Osteocyte (in vitro differentiated cells): ENCODE measurements around the gene PDLIM5. TPM values are rescaled to one million over a fixed set of nuclear protein-coding genes. Genes with fewer than 3 reads are reported as not detected.

Experiments used
- total RNA-seq: library from RNA; stranded (reverse); gene quantifications from 2 replicates; pipeline ENCODE4 v1.2.1, GENCODE V29; 2021

The PDLIM5 gene
- total RNA-seq, 1 donor from 2014 or later: 324 TPM

Other genes starting within 250 kb of the PDLIM5 start
- gene SMARCAD1, start 244.1 kb upstream of the PDLIM5 start, total RNA-seq: 32.5 and 33.9 TPM in 2 replicates
- not detected in 2 replicates for gene HPGDS, start 109.1 kb upstream of the PDLIM5 start, total RNA-seq